ENCODE measurements around the gene TYMP. TPM values are rescaled to one million over a fixed set of nuclear protein-coding genes. Genes with fewer than 3 reads are reported as not detected.

TYMP gene
- total and polyA plus RNA-seq, 2 of the 8 experiments (the other 6 are each of a cell fraction or from before 2014, with no cell fraction given) = 0.43 to 0.48 TPM

DNA sequence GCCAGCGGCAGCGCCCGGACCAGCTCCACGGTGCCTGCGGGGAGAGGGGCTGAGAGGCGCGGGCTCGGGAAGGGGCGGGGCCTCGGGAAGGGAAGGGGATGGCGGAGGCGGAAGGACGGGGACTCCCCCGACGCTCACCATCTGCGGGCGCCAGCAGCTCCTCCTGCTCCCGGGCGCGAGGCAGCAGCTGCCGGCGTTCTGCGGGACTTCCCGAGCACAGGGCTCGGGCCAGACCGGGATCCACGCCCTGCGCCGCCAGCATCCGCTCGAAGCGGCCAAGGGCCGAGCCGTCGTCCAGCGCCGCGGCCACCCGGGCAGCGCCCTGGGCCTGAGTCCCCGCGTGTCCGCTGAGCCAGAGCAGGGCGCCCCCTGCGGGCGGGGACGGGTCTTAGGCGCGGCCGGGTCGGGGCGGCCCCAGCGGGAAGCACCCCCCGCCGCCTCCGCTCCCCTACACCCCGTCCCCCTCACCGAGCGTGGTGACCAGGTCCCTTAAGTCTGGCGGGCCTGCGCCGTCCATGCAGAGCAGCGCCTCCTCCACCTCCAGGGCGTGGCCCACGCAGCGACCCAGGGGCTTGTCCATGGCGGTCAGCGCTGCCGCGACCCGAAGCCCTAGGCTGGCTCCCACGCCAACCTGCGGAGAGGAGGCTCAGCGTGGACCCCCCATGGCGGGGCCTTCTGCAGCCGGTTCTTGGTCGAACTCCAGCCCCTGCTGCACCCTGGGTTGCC is 3.5 kb downstream of the TYMP start:
- H4K20me1 ChIP-seq (replicated peaks in 1 of 2; ENCODE audit: control insufficient read depth in 1 of 2, insufficient read depth in 2 of 2, low read length in 2 of 2) = peaks cover 5 to 25% of the 10 kb centered on the region in 2 experiments
- no peaks in the 10 kb centered on the region for H3K79me1 ChIP-seq (ENCODE audit: low read depth, low read length)
- H3K23me2 ChIP-seq (ENCODE audit: low read depth, low read length) = peaks cover 25% of the 10 kb centered on the region; the same call in 1 of the 2 replicates
- 0 out of 2 replicates have a peak overlapping the region, but pooled peaks have one; percentile 60 for H3K18ac ChIP-seq (ENCODE audit: extremely low read depth, low read length)
- H3K4ac ChIP-seq (replicated peaks; ENCODE audit: insufficient read length, low read depth, low read length) = peak overlapping the region; percentile 91
- no peak overlapping the region; the same call in 1 of the 2 replicates for H3K27ac ChIP-seq (ENCODE audit: low read depth, low read length)
- peak overlapping the region; percentile 70 to 88 for H3K4me2 ChIP-seq (ENCODE audit: insufficient read depth in 1 of 2, low read depth in 2 of 2, low read length in 2 of 2)
- peak overlapping the region; percentile 55; the same call in 1 of the 2 replicates for H2AK5ac ChIP-seq (ENCODE audit: low read depth, low read length)
- peak overlapping the region; percentile 81 for H4K91ac ChIP-seq (replicated peaks; ENCODE audit: insufficient read length, low read length)
- H3K27me3 ChIP-seq (replicated peaks in 1 of 4; ENCODE audit: control insufficient read depth in 3 of 4, extremely low read depth in 1 of 4, insufficient read depth in 3 of 4, low read length in 3 of 4) = peaks cover 30 to 47% (median 40%) of the 10 kb centered on the region in 4 experiments
- peak overlapping the region in 3 of 4 experiments; percentile 66 to 76 (median 68); a peak in 5 of 7 replicates for H3K9ac ChIP-seq (replicated peaks in 1 of 4; ENCODE audit: extremely low read depth in 1 of 4, low read depth in 3 of 4, low read length in 3 of 4)
- no peak overlapping the region for H3K23ac ChIP-seq (ENCODE audit: insufficient read length)
- no peak overlapping the region for H3K14ac ChIP-seq (ENCODE audit: insufficient read length)
- no peak overlapping the region for H2BK12ac ChIP-seq (ENCODE audit: low read depth, low read length)
- H2BK5ac ChIP-seq (ENCODE audit: low read depth, low read length) = peak overlapping the region; percentile 85
- ChIA-PET CTCF (ENCODE audit: partially characterized antibody) (interaction anchor here (0.7 to 3.4 kb wide), 27 partner anchors 8 to 278 kb away, joined by 3 to 36 read pairs (median 4); partner anchors contain the start of genes DENND6B, LMF2, NCAPH2 and SYCE3), POLR2A (ENCODE audit: partially characterized antibody) (interaction anchor here (0.6 to 3.0 kb wide), 14 partner anchors 12 to 86 kb away, joined by 3 to 32 read pairs (median 4); partner anchors contain the start of genes LMF2, NCAPH2 and SYCE3)
- 0 out of 2 replicates have a peak overlapping the region, but pooled peaks have one; percentile 72 for H2BK15ac ChIP-seq (ENCODE audit: low read length)
- DNase-seq (ENCODE audit: low read depth in 1 of 2, low spot score in 2 of 2) (peak in 1 of 2 experiments; percentile 85), FAIRE-seq (no peak)
- H3K4me3 ChIP-seq (ENCODE audit: extremely low read depth in 1 of 4, insufficient read depth in 2 of 4, low read depth in 3 of 4, low read length in 4 of 4) = peak overlapping the region; percentile 63 to 78 (median 67)
- no peaks in the 10 kb centered on the region for H3K79me2 ChIP-seq (ENCODE audit: control insufficient read depth in 1 of 2, insufficient read depth in 2 of 2, low read length in 2 of 2)
- H4K5ac ChIP-seq (ENCODE audit: insufficient read length, low read depth, low read length) = peak overlapping the region; percentile 70
- no peaks in the 10 kb centered on the region for H3K9me3 ChIP-seq (ENCODE audit: insufficient read depth in 2 of 2, low read depth in 1 of 2, low read length in 1 of 2)
- H2AFZ ChIP-seq (ENCODE audit: low read length) = no peak overlapping the region
- H3K4me1 ChIP-seq (replicated peaks in 1 of 4; ENCODE audit: control insufficient read depth in 3 of 4, insufficient read depth in 4 of 4, low read length in 3 of 4) = peaks cover 0 to 21% (median 12%) of the 10 kb centered on the region in 4 experiments; a peak in 5 of 7 replicates
- H3K56ac ChIP-seq (replicated peaks; ENCODE audit: insufficient read length, low read depth, low read length) = no peak overlapping the region
- H3K36me3 ChIP-seq (ENCODE audit: control insufficient read depth in 2 of 4, insufficient read depth in 4 of 4, low read length in 3 of 4) = peaks cover 4 to 14% (median 11%) of the 10 kb centered on the region in 4 experiments; a peak in 6 of 8 replicates
- H2BK20ac ChIP-seq (ENCODE audit: low read length) = no peak overlapping the region
- WGBS, 2 experiments (ENCODE audit: extremely low coverage in 1 of 2, insufficient coverage in 1 of 2, insufficient read length in 1 of 2, insufficient replicate concordance in 2 of 2, low coverage in 1 of 2, low lambda C conversion rate in 2 of 2, missing lambda C conversion rate in 1 of 2) = 7% methylated on average over 26 of the region's 77 CpGs; no CpG with 5 or more reads in 1 of the 2 experiments
- peak overlapping the region; percentile 80 for H4K8ac ChIP-seq (ENCODE audit: extremely low read depth, insufficient read depth, low read length)
- no peak overlapping the region for H2BK120ac ChIP-seq (replicated peaks; ENCODE audit: low read depth, low read length)
- TF ChIP-seq TAF7 (optimal IDR thresholded peaks at IDR 0.05; ENCODE audit: borderline replicate concordance, low read depth, low read length) (no peak), EP300 (IDR thresholded peaks at IDR 0.05; ENCODE audit: borderline replicate concordance in 1 of 2, low read depth in 2 of 2, low read length in 2 of 2) (no peak), HDAC6 (IDR thresholded peaks at IDR 0.05; ENCODE audit: low read depth, low read length) (no peak), HDAC2 (IDR thresholded peaks at IDR 0.05; ENCODE audit: borderline replicate concordance in 1 of 2, low read depth in 2 of 2, low read length in 2 of 2) (peak; percentile 35 to 66; a peak in 1 of 4 replicates)
- TF ChIP-seq, protein P1, sequence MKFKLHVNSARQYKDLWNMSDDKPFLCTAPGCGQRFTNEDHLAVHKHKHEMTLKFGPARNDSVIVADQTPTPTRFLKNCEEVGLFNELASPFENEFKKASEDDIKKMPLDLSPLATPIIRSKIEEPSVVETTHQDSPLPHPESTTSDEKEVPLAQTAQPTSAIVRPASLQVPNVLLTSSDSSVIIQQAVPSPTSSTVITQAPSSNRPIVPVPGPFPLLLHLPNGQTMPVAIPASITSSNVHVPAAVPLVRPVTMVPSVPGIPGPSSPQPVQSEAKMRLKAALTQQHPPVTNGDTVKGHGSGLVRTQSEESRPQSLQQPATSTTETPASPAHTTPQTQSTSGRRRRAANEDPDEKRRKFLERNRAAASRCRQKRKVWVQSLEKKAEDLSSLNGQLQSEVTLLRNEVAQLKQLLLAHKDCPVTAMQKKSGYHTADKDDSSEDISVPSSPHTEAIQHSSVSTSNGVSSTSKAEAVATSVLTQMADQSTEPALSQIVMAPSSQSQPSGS (IDR thresholded peaks at IDR 0.05; ENCODE audit: low read length) = no peak
